GM18499 (cell line): ENCODE results near the gene CHIT1.
"Not testable (repeated sequence)": the region's sequence is repeated elsewhere in the genome, so short reads cannot be mapped to it uniquely, and the experiment has no call there.

Source experiments
- ATAC-seq: cut with Tn5 transposase; IDR thresholded peaks from one replicate; pipeline ENCODE4 v1.9.1; 2021; ENCODE audit warnings: moderate number of reproducible peaks; ENCODE audit not compliant: insufficient read depth, unreplicated experiment

The CHIT1 gene

DNA sequence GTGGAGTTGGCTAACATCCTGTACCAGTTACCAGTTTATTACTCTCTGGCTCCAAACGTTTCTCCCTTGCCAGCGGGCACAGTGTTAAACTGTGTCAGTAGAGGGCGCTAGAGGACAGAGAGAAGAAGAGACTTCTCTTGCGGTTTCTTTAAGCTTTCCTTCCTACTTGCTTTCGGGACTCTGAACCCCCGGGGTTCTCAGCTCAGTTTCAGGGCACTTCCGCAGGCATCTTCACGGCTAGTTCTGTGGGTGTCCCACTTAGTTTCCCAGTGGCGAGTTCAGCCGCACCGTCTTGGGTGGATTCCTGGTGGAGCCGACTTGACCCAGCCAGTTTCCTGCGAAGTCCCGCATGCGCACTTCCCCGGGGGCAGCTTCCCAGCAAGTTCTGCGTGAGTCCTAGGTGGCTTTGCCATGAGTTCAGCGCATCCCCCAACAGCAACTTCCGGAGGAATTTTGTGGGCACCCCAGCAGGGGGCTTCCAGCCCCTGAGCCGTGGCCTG, 37.9 kb upstream of the CHIT1 start:
- ATAC-seq, result no peak

DNA sequence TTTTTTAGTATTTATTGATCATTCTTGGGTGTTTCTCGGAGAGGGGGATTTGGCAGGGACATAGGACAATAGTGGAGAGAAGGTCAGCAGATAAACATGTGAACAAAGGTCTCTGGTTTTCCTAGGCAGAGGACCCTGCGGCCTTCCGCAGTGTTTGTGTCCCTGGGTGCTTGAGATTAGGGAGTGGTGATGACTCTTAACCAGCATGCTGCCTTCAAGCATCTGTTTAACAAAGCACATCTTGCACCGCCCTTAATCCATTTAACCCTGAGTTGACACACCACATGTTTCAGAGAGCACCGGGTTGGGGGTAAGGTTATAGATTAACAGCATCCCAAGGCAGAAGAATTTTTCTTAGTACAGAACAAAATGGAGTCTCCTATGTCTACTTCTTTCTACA, 36.7 kb upstream of the CHIT1 start:
- not testable (repeated sequence) for ATAC-seq

DNA sequence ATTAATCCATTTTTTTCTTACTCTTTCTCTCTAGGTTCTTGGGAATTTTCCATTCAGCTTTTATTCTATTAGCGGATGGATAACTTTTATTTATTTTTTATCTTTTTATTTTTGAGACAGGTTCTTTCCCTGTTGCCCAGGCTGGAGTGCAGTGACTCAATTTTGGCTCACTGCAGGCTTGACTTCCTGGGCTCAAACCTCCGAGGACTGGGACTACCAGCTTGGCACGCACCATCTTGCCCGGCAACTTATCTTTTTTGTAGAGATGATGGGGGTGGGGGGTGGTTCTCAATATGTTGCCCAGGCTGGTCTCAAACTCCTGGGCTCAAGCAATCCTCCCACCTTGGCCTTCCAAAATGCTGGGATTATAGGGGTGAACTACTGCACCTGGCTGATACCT, 36.1 kb upstream of the CHIT1 start:
- ATAC-seq, result no peak

DNA sequence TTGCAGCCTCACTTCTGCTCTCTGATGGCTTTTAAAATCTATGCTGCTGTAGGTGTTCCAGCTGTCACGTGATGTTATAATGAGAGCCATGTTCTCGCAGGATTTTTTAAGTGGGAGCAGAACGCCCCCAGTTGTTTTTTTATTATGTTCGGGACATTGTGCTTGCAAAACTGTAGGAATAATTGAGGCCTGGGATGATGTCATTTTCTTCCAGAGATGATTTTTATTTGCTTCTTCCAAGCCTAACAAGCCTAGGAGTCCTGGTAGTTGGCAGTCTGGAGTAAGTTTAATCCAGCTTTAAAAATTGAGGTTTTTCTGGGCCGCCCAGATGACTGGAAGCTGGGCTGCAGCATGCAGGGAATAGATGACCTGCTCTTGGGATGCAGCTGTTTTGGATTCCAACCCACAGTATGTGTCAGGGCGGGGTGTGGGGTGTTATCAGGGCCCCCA, 34.6 kb upstream of the CHIT1 start:
- ATAC-seq, result no peak

DNA sequence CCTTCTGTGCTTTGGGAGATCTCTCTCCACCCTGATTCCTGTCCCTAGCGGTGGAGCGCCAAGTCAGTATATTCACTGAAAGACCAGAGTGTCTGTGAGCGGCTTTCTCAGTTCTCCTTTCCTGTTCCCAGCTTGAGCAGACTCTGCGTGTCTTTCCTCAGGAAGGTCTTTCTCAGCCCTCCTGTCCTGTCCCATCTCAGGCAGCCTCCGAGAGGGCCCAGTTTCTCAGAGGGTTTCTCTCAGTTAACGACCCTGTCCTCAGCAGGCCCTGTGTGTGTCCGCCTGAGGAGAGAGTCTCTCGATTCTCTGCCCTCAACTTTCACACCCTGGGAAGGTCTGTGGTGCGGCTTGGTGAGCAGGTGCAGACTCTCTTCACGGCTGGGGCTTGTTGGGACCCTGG, 34.0 kb upstream of the CHIT1 start:
- no peak for ATAC-seq

DNA sequence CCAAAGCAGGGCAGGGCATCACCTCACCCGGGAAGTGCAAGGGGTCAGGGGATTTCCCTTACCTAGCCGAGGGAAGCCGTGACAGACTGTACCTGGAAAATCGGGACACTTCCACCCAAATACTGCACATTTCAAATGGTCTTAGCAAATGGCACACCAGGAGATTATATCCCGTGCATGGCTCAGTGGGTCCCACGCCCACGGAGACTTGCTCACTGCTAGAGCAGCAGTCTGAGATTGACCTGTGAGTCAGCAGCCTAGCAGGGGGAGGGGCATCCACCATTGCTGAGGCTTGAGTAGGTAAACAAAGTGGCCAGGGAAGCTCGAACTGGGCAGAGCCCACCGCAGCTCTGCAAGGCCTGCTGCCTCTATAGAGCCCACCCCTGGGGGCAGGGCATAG, 27.2 kb upstream of the CHIT1 start:
- ATAC-seq, result not testable (repeated sequence)

DNA sequence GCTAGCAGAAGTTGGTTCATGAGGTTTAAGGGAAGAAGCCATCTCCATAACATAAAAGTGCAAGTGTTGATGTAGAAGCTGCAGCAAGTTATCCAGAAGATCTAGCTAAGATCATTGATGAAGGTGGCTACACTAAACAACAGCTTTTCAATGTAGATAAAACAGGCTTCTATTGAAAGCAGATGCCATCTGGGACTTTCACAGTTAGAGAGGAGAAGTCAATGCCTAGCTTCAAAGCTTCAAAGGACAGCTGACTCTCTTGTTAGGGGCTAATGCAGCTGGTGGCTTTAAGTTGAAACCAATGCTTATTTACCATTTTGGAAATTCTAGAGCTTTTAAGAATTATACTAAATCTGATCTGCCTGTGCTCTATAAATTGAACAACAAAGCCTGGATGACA, 25.3 kb upstream of the CHIT1 start:
- ATAC-seq, result not testable (repeated sequence)

DNA sequence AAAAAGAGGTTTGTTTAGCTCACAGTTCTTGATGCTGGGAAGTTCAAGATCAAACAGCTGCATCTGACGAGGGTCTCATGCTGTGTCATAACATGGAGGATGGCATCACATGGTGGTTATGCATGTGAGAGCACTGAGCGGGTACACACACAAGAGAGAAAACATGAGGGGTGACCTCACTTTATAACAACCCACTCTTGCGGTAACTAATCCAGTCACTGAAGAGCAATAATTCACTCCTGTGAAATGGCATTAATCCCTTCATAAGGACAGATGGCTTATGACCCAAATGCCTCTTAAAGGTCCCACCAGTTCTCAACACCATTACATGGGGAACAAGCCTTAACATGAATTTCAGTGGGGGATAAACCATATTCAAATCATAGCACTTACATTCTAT, 23.2 kb upstream of the CHIT1 start:
- ATAC-seq, result no peak

DNA sequence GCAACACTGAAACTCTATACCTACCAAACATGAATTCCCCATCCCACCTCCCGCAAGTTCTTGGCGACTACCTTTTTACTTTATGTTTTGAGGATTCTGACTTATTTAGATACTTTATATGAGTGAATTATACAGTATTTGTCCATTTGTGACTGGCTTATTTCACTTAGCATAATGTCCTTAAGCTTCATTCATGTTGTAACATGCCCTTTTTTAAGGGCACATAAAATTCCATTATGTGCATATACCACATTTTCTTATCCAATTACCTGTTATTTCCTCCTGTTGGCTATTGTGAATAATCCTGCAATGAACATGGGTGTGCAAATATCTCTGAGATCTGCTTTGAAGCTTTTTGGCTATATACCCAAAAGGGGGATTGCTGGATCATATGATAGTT, 22.0 kb upstream of the CHIT1 start:
- no peak for ATAC-seq

DNA sequence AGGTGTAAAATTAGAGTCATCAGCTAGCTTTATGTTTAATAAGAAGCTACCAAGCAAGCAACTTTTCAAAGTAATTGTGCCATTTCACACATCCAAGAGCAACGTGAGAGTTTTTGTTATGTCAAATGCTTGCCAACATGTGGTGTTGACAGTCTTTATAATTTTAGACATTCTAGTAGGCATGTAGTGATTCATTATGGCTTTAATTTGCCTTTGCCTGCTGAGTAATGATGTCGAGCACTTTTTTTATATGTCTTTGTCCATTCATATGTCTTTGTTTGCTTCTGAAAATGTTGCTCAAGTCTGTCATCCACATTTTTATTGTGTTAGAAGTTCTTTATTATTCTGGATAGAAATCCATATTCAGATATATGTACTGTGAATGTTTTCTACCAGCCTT, 21.4 kb upstream of the CHIT1 start:
- ATAC-seq, result no peak

DNA sequence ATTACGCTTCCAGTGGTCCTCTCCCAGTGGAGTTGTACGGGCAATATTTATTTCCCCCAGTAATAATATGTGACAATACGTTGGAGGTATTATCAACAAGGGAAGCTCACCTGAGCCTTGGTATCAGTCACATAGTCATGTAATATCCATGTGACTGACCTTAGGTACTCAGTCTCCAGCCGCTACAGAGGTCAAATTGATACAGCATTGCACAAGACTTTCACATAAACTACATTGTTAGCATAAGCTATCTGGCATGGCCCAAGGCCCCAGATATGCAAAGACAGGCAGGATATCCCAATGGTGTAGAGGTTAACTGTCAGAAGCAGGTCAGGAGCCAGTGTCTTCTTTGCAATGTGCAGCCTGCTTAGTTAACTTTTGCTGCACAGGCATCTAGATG, 15.3 kb upstream of the CHIT1 start:
- ATAC-seq, result no peak

DNA sequence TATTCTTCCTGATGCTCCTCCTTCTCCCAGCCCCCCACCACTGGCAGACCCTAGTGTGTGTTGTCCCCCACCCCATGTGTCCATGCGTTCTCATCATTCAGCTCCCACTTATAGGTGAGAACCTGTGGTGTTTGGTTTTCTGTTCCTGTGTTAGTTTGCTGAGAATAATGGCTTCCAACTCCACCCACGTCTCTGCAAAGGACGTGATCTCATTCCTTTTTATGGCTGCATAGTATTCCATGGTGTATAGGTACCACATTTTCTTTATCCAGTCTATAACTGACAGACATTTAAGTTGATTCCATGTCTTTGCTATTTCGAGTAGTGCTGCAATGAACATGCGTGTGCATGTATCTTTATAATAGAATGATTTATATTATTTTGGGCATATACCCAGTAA, 12.2 kb upstream of the CHIT1 start:
- ATAC-seq, result not testable (repeated sequence)

DNA sequence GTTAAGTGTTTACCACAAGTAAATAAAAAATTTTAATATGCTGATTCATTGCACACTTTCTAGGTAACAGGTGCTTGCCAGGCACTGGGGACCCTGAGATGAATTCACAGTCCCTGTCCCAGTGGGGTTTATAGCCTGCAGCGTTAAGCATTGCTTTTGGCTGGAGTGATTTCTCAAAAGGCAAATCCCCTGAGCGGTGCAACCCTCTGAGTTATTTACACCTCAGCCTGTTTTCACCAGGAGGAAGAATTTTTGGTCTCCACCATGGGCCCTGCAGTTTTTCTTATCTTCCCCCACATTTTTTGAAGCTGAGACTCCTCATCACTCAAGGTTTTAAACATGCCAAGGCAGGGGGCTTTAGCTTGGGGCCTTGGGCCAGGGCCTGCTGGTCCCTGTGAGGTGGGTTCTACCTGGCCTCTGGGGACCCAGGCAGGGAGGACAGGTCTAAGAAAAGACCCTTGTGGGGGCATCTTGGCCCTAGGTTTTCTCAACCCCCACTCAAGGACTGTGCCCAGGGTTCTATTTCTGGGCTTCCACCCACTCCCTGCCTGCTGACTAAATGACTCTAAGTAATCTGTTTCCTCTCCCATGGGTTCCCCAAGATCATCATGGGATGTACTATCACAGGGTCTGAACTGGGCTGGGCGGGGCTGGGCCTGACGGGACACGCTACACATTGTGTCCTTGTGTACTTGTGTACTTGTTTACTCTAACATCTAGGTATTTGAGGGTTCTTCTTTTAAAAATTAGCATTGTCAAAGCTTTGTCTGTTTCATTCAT, 10.2 kb upstream of the CHIT1 start:
- ATAC-seq, result no peak

DNA sequence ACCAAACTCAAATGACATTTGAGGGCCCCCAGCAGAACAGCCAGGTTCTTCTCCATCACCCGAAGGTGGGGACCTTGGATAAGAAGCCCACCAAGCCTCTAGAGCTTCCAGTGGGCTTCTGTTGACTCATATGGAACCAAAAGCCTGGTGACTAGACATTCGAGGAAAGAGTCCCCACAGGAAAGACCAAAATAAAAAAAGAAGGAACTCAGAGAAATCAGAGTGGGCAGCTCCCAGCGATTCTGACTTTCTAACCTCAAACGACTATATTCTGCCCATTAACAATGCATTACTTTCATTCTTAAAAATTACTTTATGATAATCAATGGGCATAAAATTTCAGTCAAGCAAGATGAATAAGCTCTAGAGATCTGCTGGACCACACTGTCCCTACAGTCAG, 9.6 kb upstream of the CHIT1 start:
- no peak for ATAC-seq

DNA sequence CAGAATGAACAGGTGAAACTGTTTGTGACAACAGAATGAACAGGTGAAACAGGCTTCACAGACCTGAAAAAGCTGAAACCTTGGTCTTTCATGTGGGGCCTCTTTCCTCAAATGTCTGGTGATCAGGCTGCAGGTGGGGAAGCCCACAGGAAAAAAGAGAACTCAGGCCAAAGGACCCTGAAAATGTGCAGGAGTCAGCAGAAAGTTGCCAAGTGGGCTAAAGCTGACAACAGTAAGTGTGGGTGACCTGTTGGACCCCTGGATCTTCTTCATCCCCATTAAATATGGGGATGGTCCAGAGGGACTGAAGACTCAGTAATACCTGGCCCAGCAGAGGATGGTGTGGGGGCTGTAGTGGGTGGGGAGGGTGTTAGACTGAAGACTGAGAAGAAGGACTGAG, 9.1 kb upstream of the CHIT1 start:
- ATAC-seq, result no peak

DNA sequence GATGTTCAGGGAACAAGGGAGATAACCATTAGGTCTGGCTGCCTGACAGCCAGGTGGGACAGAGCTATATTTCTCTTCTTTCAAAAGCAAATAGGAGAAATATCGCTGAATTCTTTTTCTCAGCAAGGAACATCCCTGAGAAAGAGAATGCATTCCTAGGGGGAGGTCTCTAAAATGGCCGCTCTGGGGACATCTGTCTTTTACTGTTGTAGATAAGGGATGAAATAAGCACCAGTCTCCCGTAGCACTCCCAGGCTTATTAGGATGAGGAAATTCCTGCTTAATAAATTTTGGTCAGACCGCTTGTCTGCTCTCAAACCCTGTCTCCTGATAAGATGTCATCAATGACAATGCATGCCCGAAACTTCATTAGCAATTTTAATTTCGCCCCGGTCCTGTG, 5.4 kb upstream of the CHIT1 start:
- not testable (repeated sequence) for ATAC-seq

DNA sequence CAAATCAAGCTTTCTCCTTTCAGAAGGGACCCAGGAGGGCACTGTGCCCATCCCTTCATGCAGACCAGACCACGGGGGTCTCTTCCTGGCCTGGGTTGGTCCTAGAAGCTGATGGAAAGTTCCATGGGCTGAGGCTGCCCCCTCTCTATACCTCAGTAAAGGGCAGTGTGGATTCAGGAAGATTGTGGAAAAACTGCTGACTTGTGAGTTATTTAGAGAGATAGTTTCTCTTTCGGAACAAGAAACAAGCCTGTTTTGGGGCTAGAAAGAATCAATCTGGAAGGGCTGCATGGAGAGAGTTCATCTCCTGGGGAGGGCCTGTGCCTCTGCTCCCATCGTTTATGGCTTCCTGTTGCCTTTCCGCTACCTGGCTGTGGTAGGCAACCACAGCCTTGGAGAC, 803 bp downstream of the CHIT1 start:
- ATAC-seq, result no peak

DNA sequence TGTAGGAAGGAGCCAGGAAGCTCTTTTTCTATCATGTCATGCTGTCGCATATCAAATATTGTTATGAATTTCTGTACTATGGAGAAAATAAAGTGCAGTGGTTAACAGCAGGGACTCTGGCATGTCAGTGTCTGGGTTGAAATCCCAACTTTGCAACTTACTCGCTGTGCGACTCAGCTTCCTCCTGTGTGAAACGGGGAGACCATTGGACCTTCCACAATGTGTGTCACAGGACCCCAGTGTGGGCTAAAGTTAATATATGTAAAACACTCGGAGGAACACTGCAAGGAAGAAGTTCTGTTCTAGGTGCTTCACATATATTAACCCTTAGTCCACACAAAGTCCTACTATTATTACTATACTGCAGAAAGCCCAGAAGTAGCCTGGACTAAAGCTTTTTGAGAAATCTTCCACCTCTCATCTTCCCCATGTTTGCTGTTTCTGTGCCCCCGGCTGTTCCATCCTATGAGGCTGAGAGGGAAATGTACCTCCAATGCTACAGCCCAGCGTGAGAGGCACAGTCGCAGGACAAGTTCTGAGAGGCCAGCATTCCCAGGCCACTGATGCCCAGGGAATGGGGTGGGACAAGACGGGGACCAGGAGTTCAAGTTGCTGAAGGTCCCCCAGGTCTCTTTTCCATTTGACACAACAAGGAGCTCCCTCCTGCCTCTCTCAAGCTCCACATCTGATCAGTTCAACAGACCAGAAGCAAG, 1.9 kb downstream of the CHIT1 start:
- ATAC-seq, result no peak

DNA sequence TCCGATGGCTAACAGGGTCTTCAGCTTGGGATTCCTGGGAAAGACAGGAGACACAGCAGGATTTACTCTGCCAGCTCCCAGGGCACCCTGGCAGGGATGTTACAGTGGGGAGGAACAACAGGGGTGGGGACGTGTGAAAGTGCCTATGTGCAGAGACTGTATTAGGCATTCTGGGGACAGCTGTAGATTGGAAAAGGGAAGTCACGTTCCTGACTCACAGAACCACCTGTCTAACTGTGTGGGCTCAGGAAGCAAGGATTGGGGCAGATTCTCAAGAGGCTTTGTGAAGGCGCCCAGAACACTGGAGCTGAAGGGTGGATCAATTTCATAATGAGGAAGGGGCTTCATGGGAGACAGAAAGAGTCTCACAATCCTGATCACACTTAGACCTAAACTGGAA, 4.4 kb downstream of the CHIT1 start:
- no peak for ATAC-seq

DNA sequence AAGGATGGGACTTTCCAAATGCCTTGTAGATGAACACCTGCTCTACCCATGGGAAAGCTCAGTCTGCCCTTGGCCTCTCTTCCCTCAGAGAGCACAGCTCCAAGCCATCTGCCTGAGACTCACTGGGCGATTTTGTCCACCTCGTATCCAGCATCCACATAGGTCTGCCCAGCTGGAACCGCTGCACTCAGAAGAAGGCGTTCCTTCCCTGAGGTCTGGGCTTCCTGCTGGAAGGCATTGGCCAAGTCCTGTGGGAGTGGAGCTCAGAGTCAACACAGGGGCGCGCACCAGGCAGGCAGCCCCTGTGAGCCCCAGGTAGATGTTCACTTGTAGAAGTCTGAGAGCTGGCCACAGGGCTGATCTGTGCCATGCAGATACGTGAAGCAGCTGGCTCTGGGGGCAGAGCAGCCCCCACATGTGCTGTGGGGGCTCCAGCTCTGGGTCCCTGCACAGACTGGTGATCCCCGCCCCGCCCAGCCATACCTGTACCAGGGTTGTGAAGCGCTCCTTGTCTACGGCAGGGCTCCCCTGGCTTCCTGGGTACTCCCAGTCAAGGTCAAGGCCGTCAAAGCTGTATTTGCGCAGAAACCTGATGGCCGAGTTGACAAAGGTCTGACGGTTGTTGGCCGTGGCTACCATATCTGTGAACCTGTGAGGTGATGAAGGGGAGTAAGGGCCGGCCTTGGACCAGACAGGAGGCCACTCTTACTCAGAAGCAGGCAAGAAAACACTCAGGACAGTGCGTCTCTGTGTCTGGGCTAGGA, 6.3 kb downstream of the CHIT1 start:
- ATAC-seq, result no peak

DNA sequence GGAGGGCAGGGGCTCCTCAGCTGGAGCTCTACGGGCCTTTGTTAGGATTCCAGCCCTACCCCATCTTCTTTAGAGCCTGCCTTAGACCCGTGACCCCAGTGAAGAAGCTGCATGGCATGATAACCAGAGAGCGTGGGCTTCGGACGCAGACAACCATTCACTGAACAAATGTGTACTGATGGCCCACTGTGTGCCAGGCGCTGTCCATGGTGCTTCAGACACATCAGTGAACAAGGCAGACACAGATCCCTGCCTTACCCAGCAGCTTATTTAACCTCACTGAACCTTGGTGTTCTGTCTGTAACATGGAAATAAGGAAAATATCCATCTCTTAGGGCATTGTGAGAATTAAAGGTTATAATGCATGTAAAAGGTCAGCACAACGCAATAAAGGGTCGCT, 9.5 kb downstream of the CHIT1 start:
- no peak for ATAC-seq
